ENCODE measurements around the gene ELOVL1. TPM values are rescaled to one million over a fixed set of nuclear protein-coding genes. Genes with fewer than 3 reads are reported as not detected.

The ELOVL1 gene
- total and polyA plus RNA-seq, 2 of the 13 experiments (the other 11 are each of a cell fraction or from before 2014, with no cell fraction given) = 55.2 to 77.4 TPM

GRCh38 chr1:43348809-43349593 is 18.8 kb downstream of the ELOVL1 start (continued):
- no peak for TF ChIP-seq ZBTB40 (IDR thresholded peaks at IDR 0.05)
- no peak for TF ChIP-seq ZBTB40 (CRISPR knock-in tag; IDR thresholded peaks at IDR 0.05)
- TF ChIP-seq ZNF574 (CRISPR knock-in tag; IDR thresholded peaks at IDR 0.05) = peak; percentile 59
- no peak for TF ChIP-seq MZF1 (CRISPR knock-in tag; IDR thresholded peaks at IDR 0.05; ENCODE audit: borderline replicate concordance)
- TF ChIP-seq BCL3 (CRISPR knock-in tag; IDR thresholded peaks at IDR 0.05) = peak; percentile 63; the same call in 1 of the 2 replicates
- TF ChIP-seq ESRRA (CRISPR knock-in tag; IDR thresholded peaks at IDR 0.05; ENCODE audit: low read depth) = peak; percentile 68; the same call in 1 of the 2 replicates
- no peak for TF ChIP-seq ZNF800 (CRISPR knock-in tag; IDR thresholded peaks at IDR 0.05)
- TF ChIP-seq SOX6 (IDR thresholded peaks at IDR 0.05) = no peak
- no peak for TF ChIP-seq SOX6 (CRISPR knock-in tag; IDR thresholded peaks at IDR 0.05)
- no peak for TF ChIP-seq HOXA9 (CRISPR knock-in tag; IDR thresholded peaks at IDR 0.05; ENCODE audit: borderline replicate concordance)
- 0 out of 2 replicates have a peak, but pooled peaks have one; percentile 51 for TF ChIP-seq ELF1 (CRISPR knock-in tag; IDR thresholded peaks at IDR 0.05)
